HPDE6-E6E7 (cell line): ENCODE data around the gene DNMBP.
A peak's percentile ranks its signal among the peaks of the same experiment; 100 is the strongest.
"Not testable (repeated sequence)": the region's sequence is repeated elsewhere in the genome, so short reads cannot be mapped to it uniquely, and the experiment has no call there.

Experiments
- DNase-seq: peaks from one replicate; pipeline ENCODE4 v3.0.0; 2011; ENCODE audit warnings: missing footprints; ENCODE audit errors: extremely low spot score

Gene DNMBP

GRCh38 chr10:100014071-100014762 lies 4.5 kb upstream of the DNMBP start:
- no peak for DNase-seq

- no peak for DNase-seq
Observed at GRCh38 chr10:100013621-100014020, 3.9 kb upstream of the DNMBP start.

- DNase-seq, result not testable (repeated sequence)
Observed at GRCh38 chr10:100011906-100012305, 2.2 kb upstream of the DNMBP start.

GRCh38 chr10:100009283-100009792 lies 409 bp downstream of the DNMBP start:
- DNase-seq, result peak; percentile 41

DNA sequence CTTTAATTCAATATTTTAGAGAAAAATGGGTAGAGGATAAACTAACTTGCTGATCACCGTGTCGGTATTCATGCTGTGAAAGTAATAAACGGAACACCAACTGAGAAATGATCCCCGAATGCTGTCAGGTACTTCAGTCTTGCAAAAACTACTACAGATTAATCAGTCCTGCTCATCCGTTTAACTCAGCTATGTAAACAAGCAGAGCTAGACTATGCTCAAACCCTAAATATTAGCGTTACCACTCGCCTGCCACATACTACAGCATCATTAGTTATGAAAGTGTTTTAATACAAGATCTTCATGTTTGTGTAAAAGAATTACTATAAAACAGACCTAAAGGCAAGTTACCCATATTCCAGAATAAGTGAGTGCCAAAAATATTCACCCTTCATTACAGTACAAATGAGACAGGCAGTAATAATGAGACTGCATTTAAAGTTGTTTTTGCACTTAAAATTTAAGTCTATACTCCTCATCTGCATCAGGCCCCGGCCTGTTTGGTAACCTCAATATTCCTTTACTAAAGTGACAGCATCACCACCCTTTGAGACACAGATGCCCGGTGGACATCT lies 952 bp downstream of the DNMBP start:
- no peak for DNase-seq

DNA sequence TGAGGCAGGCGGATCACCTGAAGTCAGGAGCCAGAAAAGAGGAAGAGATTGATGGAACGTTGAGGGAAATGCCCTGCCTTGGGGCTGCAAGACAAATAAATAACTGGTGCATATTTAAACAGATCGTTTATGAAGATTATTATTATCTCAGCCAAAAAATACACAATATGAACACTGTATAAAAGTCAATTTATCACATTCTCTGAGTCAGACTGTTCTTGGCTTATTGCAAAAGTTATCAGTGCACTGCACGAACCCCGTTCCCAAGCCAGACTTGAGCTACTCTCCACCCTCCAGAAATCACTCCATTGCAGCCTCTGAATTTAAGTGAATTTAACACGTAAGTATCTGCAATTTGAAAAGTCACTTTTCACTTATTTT lies 1.6 kb downstream of the DNMBP start:
- no peak for DNase-seq

GRCh38 chr10:100007231-100008141 lies 2.3 kb downstream of the DNMBP start:
- DNase-seq, result no peak

- peak; percentile 83 for DNase-seq
Observed at GRCh38 chr10:100006243-100006886, 3.4 kb downstream of the DNMBP start.

DNA sequence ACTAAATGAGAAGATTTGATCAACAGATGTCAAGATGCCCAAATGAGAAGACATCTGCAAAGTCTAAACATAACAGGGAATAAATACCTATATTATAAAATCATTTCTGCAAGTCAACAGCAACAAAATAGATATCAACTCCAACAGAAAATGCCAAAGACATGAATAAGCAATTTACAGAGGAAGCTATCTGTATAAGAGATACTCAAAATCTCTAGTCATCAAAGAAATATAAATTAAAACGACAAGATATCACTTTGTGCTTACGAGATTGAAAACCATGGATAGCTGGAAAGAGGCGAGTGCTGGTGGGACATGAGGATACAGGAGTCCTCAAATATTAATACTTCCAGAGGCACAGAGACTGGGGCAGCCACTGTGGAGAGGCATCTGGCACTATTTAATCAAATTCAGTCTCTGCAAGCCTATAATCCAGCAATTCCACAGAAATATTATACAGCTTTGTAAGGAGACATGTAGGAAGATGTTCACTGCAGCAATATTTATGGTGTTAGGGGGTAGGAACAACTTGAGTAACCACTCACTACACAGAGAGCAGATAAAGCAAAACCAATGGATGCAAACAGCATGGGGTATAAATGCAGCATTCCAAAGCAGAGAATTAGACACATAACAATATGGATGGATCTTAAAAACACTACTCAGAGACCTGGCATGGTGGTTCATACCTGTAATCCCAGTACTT lies 4.8 kb downstream of the DNMBP start:
- no peak for DNase-seq

- DNase-seq, result no peak
Observed at GRCh38 chr10:100000109-100000644, 9.6 kb downstream of the DNMBP start.

DNA sequence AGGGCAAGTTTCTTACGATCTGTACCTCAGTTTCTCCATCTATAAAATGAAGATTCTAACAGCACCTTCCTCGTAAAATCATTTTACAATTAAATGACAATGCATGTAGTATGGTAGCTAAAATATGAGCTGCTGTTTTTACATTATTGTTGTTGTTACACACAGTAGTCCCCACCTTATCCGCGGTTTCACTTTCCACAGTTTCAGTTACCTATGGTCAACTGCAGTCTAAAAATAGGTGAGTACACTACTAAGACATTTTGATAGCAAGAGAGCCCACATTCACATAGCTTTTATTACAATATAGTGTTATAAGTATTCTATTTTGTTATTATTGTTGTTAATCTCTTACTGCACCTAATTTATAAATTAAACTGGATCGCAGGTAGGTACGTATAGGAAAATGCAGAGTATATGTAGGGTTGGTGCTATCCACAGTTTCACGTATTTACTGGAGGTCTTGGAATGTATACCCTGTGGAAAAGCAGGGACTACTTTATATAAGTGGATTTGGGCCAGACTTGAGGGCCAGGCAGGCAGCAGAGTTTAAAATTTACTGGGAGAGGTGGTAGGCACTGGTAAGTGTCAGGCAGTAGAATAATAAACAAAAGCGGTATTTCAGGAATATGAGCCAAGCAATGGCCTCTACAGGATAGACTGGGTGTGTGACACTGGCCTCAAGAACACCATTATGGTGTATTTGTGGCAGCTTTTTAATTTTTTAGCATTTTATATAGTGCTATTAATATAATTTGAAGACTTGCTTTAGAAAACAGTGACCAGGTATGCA lies 10.2 kb downstream of the DNMBP start:
- DNase-seq, result no peak

DNA sequence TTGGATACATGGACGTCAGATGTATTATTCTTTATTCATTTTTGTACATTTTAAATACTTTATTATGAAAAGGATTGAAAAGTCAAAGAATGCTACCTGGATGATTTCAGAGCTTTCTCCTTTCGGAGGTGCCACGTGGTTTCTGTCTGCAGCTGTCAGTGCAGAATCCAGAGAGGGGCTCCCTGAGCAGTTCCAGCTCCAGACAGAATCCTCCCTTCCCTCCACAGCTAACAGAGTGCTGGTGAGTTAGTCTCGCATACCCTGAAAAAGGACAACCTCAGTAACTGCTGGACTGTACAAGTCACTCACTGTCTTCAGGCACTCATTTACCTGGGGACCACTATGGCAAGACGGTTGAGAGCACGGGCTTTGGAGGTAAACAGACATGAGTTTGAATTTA lies 10.9 kb downstream of the DNMBP start:
- DNase-seq, result no peak

DNA sequence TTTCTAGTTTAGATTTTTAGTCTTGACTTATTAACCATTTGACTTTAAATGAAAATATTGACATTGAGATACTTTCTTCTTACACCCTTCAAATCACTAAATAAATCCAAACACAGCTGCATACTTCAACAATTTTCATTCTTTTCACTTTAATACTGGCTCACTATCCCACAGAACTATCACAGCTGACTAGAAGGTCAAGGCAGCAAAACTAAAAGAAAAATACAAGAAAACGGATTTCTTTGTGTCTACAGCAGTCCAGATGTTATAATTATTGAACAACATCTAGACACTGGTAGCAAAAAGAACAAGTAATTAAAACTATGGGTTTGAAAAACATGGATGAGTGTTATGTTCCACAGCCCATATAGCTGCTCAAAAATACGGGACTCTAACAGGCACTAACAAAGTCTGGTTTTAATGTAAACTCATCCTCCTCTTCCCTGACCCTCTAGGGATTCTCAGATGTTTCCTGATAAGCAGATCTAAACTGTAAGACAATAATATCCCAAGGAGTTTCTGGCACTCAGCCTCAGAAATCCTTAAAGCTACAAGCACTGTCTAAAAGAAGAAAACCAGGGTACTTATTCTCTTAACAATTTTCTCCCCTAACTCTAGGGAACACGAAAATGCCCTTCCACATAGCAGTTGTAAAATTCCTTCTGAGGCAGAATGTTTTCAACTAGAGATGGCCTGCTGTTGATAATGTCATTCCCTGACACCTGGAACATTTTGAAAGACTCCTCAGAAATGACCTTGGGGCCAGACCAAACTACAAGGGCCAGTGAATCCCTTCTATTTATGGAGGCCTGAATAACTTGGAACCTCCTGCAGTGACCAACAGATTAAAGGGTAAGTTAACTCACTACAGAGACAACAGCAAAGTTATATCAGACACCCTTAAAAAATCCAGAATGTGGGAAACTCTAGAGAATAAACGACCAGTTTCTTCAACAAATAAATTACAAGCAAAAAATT lies 12.8 kb downstream of the DNMBP start:
- DNase-seq, result no peak

DNA sequence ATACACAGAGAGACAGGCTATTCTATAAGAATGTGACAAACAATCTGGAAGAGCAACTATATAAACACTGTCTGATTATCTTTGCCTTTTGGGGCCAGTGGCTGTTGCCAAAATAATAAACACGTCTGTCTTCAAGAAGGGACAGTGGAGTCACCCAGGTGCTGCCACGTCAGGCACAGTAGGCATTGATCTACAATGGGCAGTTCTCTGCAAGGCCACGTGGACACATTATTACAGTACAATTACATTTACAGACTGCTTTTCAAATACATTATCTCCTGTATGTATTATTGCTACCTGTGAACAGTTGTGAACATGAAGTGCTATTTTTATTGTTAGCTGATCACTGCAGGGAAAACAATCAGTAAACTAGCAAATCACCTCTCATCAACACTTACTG lies 14.0 kb downstream of the DNMBP start:
- no peak for DNase-seq

DNA sequence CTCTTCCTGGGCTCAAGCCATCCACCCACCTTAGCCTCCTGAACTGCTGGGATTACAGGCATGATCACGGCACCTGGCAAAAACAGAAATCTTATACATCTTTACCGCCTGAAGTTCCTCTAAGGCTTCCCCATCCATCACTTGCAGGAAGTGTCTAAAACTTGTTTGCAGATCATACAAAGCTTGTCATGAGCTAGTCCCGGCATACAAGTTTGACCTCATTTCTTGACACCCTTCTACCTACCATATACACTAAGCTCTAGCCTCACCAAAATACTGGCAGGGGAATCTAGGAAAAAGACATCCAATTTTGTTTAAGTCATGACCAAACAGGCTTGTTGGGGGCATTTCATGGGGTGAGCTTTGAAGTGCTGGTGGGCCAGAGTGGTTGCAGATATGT lies 14.5 kb downstream of the DNMBP start:
- no peak for DNase-seq

GRCh38 chr10:99994801-99995200 lies 14.9 kb downstream of the DNMBP start:
- no peak for DNase-seq

DNA sequence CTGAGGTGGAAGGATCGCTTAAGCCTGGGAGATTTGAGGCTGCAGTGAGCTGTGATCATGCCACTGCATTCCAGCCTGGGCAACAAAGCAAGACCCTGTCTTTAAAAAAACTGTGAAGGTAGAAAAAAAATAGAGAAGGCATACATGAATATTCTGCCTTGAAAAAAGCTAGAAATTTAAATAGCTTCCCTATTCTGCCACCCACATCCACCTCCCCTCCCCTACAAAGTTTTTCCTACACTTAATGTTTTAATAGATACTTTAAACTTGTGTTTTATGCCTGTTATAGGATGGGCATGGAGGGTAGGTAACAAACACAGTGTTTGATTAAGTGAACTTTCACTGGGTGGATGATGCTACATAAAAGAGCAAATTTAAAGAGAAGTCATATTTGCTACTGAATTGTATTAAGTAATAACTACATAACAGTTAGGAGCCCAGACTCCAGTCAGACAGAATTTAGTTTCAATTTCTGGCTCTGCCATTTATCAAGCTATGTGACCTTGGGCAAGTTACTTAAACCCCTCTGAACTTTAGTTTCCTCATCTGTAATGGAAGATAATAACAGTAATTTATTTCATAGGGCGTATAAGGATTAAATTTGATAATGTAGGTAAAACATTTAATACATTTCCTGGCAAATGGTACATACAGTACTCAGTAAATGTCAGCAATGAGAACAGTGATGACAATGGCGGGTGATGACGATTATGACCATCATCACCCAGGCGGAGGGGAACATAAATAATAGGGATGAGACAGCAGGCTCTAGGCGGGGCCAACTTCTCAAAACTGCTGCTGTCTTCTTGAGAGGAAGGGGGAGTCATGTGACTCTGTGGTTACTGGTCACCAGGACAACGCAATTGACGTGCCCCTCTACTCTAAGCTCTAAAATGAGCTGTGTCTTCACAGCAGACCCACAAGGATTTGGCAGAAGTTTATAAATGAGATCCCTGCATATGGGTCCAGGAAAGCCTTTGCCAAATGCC lies 15.8 kb downstream of the DNMBP start:
- DNase-seq, result no peak

DNA sequence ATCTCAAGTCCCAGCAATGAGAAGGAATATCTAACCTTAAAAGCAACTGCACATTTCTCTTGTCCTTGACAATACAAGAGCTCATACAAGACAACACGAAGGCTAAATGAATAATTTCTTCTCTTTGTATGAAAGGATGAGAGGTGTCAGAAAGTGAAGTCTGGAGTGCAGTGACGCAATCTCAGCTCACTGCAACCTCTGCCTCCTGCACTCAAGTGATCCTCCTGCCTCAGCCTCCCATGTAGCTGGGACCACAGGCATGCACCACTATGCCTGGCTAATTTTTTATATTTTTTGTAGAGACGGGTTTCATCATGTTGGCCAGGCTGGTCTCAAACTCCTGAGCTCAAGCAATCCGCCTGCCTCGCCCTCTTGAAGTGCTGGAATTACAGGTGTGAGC lies 24.1 kb downstream of the DNMBP start:
- DNase-seq, result not testable (repeated sequence)
